ENCODE measurements around the gene TMEM203. TPM values are rescaled to one million over a fixed set of nuclear protein-coding genes. Genes with fewer than 3 reads are reported as not detected.

Gene TMEM203
- total and polyA plus RNA-seq, 2 of the 13 experiments (the other 11 are each of a cell fraction or from before 2014, with no cell fraction given), result 23.4 to 36.7 TPM

- TF ChIP-seq SNAPC4 (CRISPR knock-in tag; IDR thresholded peaks at IDR 0.05) (peak; percentile 59; the same call in 1 of the 2 replicates), ZNF225 (CRISPR knock-in tag; IDR thresholded peaks at IDR 0.05) (no peak), ZNF160 (CRISPR knock-in tag; IDR thresholded peaks at IDR 0.05) (no peak), KLF11 (CRISPR knock-in tag; IDR thresholded peaks at IDR 0.05) (no peak), TEAD2 (CRISPR knock-in tag; IDR thresholded peaks at IDR 0.05) (no peak), ZNF235 (CRISPR knock-in tag; IDR thresholded peaks at IDR 0.05; ENCODE audit: borderline replicate concordance) (0 out of 2 replicates have a peak, but pooled peaks have one; percentile 49), REST (IDR thresholded peaks at IDR 0.05; ENCODE audit: borderline replicate concordance in 1 of 2, low read depth in 1 of 2, low read length in 2 of 2) (no peak), ZBTB21 (CRISPR knock-in tag; IDR thresholded peaks at IDR 0.05) (no peak), TAF1 (CRISPR knock-in tag; IDR thresholded peaks at IDR 0.05) (peak; percentile 30; the same call in 1 of the 2 replicates), ZBTB37 (CRISPR knock-in tag; IDR thresholded peaks at IDR 0.05) (no peak), MIER3 (CRISPR knock-in tag; IDR thresholded peaks at IDR 0.05; ENCODE audit: borderline replicate concordance) (0 out of 2 replicates have a peak, but pooled peaks have one; percentile 19), ZNF687 (CRISPR knock-in tag; IDR thresholded peaks at IDR 0.05) (peak; percentile 67), ZMYM3 (CRISPR knock-in tag; IDR thresholded peaks at IDR 0.05) (no peak; the same call in 1 of the 2 replicates), CEBPB (IDR thresholded peaks at IDR 0.05; ENCODE audit: borderline replicate concordance, low read depth, low read length) (no peak)
These were observed 36.2 kb upstream of the TMEM203 start (continued) for GRCh38 chr9:137241490-137242268.
